C4-2B (cell line): ENCODE measurements around the gene BIN2.

Experiments
- H3K27ac ChIP-seq: fragments of 450-650 bp; 2 replicates; pipeline ENCODE4 v1.5.1; 2017
- CTCF ChIP-seq: fragments of 450-650 bp; conservative IDR thresholded peaks from 2 replicates; pipeline ENCODE4 v1.5.1; 2017; ENCODE audit warnings: mild to moderate bottlenecking
- ZFX ChIP-seq: fragments of 450-650 bp; IDR thresholded peaks from 2 replicates; pipeline ENCODE4 v1.6.1; 2017

BIN2 gene

GRCh38 chr12:51359851-51360250 lies 35.9 kb upstream of the BIN2 start:
- no peak for TF ChIP-seq CTCF
- no peak for TF ChIP-seq ZFX
- no peak overlapping the region for H3K27ac ChIP-seq

- TF ChIP-seq ZFX = no peak
- no peak for TF ChIP-seq CTCF
Measured at GRCh38 chr12:51358496-51358895, 34.5 kb upstream of the BIN2 start.

GRCh38 chr12:51357374-51358047 lies 33.5 kb upstream of the BIN2 start:
- TF ChIP-seq ZFX (no peak), CTCF (no peak)
- H3K27ac ChIP-seq = no peak overlapping the region

More at GRCh38 chr12:51358496-51358895, 34.5 kb upstream of the BIN2 start:
- no peak overlapping the region for H3K27ac ChIP-seq

- H3K27ac ChIP-seq = no peak overlapping the region
- TF ChIP-seq CTCF (peak; percentile 85), ZFX (no peak)
Measured at GRCh38 chr12:51351913-51352532, 28.0 kb upstream of the BIN2 start.

GRCh38 chr12:51349026-51349425 lies 25.1 kb upstream of the BIN2 start:
- H3K27ac ChIP-seq = no peak overlapping the region

GRCh38 chr12:51348116-51348515 lies 24.1 kb upstream of the BIN2 start:
- H3K27ac ChIP-seq = no peak overlapping the region
- TF ChIP-seq CTCF = no peak
- no peak for TF ChIP-seq ZFX

More at GRCh38 chr12:51349026-51349425, 25.1 kb upstream of the BIN2 start:
- no peak for TF ChIP-seq CTCF
- TF ChIP-seq ZFX = no peak

- TF ChIP-seq ZFX (no peak), CTCF (no peak)
- no peak within 1 kb of the TSS for H3K27ac ChIP-seq
Measured at GRCh38 chr12:51346581-51346980, 22.6 kb upstream of the BIN2 start, which contains the start of gene CELA1. Gene CELA1, minus strand, starts transcription at chr12:51346679. Its CDS starts 41 bp downstream, at chr12:51346638.
